CD4-positive, alpha-beta T cell treated with Interferon alpha-2 for 1 hour (primary cell): Measurements from ENCODE around the gene THSD7A.
A peak's percentile ranks its signal among the peaks of the same experiment; 100 is the strongest.
"Not testable (repeated sequence)": the region's sequence is repeated elsewhere in the genome, so short reads cannot be mapped to it uniquely, and the experiment has no call there.

ENCODE experiments used
- DNase-seq, 2 donors: peaks; one replicate each; pipeline ENCODE4 v3.0.0-alpha.2; 2020 to 2022

Gene THSD7A

DNA sequence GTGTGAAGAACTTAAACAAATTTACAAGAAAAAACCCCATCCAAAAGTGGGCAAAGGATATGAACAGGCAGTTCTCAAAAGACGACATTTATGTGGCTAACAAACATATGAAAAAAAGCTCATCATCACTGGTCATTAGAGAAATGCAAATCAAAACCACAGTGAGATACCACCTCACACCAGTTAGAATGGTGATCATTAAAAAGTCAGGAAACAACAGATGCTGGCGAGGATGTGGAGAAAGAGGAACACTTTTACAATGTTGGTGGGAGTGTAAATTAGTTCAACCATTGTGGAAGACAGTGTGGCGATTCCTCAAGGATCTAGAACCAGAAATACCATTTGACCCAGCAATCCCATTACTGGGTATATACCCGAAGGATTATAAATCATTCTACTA, 388.1 kb downstream of the THSD7A start:
- DNase-seq = not testable (repeated sequence)

DNA sequence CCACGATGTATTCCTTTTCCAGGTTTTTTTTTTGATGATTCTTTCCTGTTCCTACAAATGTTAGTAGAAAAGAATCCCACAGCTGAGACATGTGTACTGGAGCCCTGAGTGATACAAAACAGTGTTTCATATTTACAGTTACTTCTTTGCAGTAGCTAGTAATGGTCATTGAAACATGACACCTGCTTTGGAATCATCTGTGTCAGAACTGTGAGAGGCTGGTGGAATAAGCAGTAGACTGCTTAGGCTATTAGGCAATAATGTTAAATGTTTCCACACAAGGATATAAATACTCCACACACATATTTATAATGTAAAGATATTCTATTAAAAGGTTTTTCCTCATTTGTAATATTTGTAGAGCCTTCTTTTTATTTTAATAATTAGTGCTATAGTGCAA, 394.0 kb downstream of the THSD7A start:
- no peak for DNase-seq

DNA sequence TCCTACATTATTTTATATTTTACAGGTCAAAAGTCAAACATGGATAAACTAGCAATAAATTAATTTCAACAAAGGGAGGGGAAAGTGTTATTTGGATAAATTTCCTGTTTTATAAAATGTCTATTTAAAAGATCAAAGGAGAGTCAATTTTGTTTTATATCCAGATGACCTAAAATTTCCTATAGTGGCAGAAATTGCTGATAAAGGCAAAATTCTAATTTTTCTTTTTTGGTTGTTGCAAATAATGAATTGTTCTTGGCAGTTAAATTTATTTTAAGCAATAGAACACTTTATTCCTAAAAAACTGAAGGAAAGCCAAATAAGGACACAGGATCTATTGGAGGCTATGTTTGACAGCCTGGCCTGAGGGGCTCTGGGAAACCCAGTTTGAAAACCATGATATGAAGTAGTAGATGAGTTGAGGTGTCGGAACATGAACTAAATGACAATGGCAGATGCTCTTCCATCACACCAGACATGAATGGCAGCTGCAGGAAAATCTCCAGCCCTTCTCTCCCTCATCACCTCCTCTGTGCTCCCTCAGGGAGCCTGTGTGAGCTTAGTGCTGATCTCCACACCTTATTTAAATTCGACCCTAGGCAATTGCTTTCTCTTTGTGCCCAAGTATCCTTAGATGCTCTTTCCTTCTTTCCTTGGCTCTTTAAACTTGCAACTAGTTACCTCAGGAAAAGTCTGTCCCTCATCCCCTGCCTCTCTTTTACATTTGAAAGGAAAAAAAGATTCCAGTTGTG, 395.0 kb downstream of the THSD7A start:
- DNase-seq = no peak

DNA sequence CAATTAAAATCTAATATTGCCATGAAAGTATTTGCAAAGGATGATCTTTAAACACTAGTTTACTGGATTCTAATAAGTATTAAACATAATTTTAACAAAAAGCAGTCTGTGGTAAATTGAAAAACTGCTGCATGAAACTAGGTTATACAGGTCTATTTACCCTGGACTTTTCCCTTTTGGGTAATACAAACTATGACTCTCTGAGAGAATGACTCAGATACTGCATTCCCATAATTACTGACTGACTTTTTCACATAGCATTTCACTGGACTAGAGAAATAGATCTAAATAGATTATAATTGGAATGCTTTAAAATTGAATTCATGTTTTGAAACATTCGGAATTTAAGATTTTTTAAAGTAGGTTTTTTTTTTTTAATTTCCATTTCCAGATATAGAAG, 395.7 kb downstream of the THSD7A start:
- no peak for DNase-seq

DNA sequence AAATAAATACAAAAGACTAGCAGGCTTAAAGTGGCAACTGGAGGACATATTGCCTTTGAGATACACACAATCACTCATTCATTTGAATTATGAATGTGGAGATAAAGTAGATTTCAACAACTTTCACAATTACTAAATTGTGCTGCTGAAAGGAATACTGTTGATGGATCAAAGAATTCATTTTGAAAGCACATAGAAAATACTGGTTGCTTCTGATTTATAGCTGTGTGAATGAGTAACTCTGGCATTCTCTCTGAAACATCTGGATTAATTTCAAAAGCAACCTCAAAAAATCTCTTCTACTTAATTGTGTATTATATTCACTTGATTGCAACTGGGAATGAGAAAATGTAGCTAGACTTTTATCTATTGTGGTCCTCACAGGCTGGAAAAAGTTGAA, 397.6 kb downstream of the THSD7A start:
- no peak for DNase-seq

DNA sequence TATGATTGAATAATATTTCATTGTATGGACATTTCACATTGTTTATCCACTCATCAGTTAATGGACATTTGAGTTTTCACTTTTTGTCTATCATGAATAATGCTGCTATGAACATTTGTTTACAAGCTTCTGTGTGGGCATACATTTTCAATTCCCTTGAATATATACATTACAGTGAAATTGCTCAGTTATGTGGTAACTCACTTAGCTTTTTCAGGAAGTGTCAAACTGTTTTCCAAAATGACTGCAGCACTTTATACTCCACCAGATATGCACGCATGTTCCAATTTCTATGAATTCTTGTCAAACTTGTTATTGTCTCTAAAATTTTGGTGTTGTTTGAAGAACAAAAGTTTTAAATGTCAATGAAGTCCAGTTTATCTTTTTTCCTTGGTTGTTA, 401.2 kb downstream of the THSD7A start:
- DNase-seq = no peak

DNA sequence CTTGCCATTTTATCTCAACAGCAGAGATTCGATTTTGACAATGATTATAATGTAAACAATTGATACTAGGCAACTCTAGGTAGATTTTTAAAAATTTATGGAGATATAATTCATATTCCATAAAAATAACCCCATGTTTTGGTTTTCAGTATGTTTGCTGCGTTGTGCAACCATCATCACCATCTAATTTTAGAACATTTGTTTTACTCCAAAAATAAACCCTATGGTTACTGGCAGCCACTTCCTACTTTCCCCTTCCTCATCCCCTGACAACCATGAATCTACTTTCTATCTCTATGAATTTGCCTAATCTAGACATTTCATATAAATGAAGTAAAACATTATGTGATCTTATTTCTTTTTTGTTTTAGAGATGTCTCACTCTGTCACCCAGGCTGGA, 401.9 kb downstream of the THSD7A start:
- DNase-seq = no peak

DNA sequence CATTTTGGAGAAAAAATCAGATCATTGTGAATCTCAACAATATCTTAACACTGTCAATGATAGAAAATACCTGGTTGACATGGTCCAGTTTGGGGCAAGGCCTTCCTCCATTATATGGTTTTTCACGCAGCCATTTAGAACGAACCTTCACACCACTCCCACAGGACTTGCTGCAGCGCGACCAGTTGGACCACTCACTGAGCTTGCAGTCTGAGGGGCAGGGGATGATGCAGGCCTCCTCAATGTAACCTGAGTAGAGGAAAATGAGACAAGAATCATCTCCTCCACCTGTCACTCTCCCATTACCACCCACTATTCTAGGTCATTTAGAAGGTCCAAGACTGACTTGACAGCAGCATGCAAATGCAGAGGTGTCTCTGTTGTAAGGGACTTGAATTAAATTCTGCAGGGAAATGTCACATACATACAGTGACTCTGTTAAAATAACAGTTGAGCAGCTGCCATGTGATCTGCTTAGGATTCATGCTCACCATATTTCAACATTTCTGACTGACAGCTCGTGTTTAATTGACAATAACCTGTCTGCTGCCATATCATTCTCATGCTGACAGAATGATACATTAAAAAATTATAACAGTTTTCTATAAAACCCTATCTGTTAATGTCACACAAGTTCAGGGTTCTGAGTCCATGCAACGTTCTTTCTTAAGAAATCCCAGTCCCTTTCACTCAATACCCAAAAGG, 403.0 kb downstream of the THSD7A start:
- DNase-seq = no peak

DNA sequence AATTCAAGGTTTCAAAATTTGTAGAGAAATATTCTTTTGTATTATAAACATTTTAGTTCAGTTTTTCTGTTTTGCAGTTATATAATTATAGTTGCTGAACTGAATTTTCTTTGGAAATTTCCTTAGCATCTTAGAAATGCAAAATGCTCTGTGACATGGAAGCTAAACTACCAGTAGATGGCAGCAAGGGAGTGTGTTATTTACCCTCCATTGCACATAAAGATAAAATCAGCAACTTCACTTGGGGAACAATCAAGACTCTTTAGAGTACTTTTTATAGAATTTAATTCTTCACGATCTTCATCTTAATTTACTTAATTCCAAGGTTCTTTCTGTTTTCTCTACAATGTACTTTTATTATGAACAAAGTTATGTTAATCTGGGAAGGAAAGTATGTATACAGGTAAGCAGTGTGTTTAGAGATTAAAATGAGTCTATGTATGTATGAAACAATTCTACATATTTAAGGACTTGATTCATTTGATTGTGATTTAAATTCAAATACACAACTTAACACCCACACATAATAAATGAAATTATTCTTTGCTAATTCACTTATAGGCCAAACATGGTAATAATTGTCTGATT, 404.2 kb downstream of the THSD7A start:
- DNase-seq = peak in 1 of 2 donors; percentile 17

DNA sequence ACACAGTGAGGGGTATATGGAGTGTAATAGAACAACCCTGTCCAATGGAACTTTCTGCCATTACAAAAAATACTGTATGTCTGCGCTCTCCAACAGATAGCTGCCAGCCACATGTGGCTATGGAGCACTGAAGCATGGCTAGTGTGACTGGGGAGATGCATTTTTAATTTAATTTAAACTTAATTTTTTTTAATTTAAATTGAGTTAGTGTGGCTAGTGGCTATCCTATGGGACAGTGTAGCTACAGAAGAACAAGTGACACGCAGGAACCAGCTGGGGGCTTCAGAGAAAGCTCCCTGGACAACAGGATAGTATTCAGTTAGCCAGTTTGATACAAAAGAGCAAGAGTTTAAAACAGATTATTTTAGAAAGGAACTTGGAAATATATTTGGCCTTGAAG, 408.0 kb downstream of the THSD7A start:
- DNase-seq = no peak

DNA sequence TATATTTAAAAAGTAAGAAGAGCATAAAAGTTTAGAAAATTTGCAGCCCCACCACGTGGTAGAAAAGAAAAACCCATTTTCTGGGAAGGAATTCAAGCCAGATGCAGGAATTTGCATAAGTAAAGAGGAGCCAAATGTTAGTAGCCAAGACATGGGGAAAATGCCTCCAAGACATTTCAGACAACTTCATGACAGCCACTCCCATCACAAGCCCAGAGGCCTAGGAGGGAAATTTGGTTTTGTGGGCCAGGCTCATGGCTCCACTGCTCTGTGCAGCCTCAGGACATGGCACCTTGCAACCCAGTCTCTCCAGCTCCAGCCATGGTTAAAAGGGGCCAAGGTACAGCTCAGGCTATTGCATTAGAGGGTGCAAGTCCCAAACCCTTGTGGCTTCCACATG, 411.9 kb downstream of the THSD7A start:
- no peak for DNase-seq

DNA sequence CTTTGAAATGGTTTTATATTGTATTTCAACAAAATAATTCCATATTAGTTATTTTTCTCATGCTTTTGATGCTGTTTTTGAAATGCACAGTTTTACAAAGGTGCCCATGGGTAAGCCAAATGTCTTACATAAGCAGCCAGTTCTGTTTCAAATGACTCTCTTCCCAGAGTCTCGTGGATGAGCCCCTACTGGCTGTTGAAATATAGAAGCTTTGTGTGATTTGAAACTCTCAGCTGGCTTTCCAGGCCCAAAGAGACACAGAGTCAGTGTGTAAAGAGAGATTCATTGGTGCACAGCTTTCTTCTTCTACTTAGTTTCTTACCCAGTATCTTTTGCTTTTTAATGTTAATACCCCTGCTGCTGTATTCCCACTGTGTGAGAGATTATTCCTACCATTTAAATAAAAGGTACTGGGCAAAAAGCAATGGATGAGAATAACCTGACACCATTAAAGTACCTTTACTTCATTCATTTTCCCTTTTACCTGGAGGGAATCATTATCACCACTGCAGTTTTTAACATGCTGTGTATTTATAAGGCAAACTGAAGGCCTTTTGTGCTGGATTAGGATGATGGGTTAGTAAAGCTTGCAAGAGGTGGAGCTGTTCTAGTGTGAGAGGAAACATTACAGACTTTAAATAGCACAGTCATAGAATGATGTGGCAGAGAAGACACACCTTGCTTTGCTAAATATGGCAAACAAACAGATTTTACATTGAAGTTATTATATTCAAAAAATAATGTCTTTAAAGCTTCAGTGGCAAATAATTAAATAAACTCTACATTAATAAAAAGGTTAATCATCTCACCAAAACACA, 415.1 kb downstream of the THSD7A start:
- DNase-seq = no peak

DNA sequence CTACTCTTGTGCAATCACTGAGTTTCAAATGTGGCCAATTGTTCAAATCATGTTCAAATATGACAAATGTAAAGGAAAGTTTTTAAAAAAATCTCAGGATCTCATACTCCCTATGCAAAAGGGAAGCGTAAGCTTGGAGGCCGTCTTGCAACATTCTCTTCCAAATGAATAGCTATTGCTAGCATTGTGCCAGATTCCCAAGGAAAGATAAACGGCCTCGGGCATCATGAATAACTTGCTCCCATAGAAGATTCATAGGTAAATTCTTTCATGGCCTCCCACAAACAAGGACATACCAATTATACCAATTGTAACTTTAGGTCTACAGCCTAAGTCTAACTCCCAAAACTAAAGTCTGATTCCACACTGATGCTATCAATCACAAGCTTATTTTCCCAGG, 416.9 kb downstream of the THSD7A start:
- DNase-seq = no peak

DNA sequence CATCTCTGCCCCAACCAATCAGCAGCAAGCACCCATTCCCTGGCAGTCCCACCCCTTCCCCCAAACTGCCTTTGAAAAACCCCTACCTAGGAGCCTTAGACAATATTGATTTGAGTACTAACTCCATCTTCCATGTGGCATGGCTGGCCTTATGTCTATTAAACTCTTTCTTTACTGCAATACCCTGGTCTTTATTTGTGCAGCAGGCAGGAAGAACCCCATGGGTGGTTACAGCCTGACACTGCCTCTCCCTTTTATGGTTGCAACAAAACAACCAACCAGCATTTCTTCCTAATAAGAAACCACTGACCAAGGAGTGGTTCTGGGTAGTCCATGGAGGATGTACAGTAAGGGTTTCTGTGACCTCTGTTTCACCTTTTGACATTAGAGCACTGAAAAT, 418.1 kb downstream of the THSD7A start:
- no peak for DNase-seq

DNA sequence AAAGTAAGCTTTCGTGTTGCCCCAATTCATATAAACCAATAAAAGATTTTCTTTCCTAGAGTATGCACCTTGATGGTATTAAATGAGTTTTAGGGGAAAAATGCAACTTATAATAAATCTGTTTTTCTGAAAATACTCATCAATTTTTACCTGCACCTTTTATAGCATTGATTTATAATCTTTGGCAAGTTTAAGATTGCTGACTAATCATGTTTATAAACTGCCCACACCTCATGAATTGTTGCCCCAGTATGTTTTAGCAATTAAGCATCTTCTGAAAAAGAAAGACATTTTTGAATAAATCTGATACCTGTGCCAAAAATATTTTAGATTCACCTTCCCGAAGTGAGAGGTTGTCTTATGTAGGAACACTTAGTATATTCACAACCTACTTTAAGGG, 420.0 kb downstream of the THSD7A start:
- DNase-seq = no peak

DNA sequence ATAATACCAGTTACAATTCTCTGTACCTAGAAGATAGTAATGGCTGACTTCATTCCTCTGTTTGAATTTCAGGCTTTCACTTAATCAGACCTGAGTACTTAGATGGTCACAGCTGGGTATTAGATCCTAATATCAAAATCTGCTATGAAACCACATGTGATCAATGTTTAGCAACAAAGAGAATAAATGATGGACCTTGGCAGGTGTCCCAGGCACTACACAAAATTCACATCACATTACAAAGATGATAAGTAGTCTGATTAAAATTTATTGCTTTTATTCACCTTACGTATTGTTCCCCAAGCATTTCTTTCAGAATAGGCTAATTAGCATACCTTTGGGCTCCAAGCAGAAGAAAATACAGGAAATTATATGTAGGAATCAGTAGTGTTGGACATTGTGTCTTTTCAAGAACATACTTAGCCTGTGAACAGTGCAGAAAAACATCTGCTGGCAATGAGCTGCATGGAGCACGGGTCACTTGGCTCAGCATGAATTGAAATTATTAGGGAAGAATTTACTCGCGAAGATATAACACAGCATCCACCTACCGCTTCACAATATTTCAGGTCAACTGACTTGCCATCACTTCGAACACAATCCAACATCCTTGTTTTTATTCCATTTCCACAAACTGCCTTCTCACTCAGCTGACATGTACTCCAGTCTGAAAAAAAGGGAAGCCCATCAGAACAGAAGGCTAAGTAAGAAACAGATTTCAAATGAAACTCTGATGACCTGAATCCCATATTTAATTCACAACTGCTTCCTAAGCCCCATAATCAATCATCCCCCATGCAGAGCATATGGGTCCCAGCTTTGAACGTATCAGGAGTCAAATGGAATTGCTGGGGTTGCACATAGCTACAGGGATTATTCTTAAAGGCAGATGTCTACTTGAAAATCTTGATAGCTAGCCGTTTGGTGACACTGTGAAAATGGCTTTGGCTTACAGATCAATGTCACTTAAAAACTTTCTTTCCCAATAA, 421.0 kb downstream of the THSD7A start:
- DNase-seq = no peak

DNA sequence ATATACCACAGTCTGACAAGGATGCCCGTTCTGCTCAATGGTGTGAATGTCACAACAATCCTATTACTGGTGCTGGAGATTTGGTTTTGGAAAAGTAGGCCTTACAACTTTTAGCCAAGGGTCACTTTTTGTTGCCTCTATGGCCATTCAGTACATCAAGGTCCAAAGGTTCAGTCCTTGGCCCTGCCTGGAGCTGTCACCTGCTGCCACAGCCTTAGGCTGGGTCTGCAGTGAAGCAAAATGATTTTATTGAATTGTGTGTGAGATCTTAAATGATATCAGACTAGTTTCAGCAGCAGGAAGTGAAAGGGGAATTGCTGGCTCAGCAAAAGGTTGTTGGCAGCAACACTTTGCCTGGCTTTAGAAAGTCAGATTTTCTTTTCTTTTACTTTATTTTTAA, 427.6 kb downstream of the THSD7A start:
- DNase-seq = no peak

DNA sequence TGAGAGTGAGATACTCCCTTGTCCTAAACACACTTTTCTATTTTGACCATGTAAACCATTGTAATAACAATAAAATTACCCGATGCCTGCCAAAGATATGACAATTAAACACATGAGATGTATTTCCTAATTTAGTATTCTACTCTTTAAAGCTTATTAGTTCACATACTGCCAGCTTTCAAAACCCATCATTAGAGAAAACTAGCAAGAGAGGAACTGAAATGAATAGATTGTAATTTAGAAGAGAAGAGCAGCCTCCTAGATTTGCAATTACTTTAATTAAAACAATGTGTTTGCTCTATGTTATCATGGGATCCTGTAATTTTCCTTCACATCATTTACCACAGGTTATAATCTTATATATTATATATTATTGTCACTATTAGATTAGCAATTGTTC, 428.2 kb downstream of the THSD7A start:
- no peak for DNase-seq

DNA sequence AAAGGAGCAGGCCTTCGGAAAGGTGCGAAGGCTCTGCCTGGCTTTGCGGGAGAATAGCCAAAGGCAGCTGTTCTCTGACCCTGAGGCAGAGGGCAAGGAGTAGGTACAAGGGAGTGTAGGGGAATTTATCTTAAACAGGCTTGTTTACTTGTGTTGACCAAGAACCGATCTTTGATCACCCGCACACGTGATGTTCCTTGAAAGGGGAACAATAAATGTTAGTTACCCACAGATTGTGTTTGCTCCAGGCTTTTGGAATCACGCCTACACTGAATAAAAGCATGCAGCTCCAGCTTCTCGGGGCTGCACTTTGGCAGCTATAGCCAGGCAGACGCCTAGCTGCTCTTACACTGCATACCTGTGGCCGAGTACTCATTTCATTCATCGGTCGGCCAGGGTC, 437.6 kb downstream of the THSD7A start:
- DNase-seq = no peak

DNA sequence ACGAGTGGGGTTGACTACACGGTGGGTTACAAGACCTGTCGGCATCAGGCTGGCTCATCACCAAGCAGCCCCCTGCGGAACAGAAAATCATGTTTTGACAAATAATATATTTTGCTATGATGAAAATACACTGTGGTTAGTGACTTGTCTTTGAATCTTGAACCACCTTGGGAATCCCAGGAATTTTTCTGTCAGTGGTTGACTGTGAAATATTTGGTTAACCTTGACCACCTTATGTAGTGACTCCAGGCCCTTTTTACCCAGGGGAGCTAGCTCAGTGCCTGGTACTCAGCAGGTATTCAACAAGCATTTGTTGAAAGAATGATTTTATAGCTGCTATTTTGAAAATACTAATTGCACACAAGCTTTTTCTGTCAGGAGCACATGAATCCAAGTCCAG, 452.4 kb downstream of the THSD7A start:
- DNase-seq = no peak

DNA sequence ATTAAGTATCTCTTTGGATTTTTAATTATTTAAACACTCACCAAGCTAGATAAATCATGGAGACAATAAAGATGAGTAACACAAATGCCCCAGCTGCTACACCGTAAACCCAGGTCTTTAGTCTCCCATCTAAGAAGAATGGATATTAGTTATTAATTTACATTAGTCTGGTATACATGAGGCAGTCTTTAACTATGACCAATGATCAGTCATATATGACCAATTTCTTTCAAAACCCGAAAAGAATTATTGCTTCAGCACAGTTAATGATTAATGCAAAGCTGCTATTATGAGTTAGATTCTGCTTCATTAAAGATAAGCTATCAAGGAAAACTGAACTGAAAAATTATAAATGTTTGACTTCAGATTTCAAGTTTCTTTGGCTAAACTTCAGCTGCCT, 455.5 kb downstream of the THSD7A start:
- no peak for DNase-seq

DNA sequence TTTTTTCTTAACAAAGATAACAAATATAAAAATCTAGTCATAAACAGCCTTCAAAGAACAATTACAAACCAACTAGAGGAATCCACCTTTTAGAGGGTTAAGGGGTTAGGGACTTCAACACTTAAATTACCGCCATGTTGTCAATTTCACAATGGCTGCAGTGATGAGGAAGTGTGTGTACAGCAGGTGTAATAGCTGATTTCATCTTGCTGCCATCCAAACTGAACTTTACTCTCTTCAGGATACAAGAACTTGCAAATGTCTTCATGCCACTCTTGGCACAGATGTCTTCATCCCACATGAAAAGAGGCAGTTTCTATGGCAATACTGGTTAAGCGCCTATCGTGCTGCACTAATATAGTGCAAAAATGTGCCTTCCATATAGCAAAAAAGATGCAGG, 457.4 kb downstream of the THSD7A start:
- no peak for DNase-seq
